ENCODE measurements around the gene CAPN9.
A peak's percentile ranks its signal among the peaks of the same experiment; 100 is the strongest.
"Not testable (repeated sequence)": the region's sequence is repeated elsewhere in the genome, so short reads cannot be mapped to it uniquely, and the experiment has no call there.

CAPN9 gene

GRCh38 chr1:230825761-230826160 lies 78.6 kb downstream of the CAPN9 start:
- DNase-seq, result no peak

GRCh38 chr1:230826166-230826875 lies 79.1 kb downstream of the CAPN9 start:
- no peak for DNase-seq

GRCh38 chr1:230827081-230827681 lies 80.0 kb downstream of the CAPN9 start:
- DNase-seq, result no peak

GRCh38 chr1:230827801-230828200 lies 80.6 kb downstream of the CAPN9 start:
- DNase-seq, result no peak

- no peak for DNase-seq
These were observed 81.2 kb downstream of the CAPN9 start for GRCh38 chr1:230828421-230828820.

- DNase-seq, result no peak
These were observed 84.6 kb downstream of the CAPN9 start for GRCh38 chr1:230831771-230832170.

GRCh38 chr1:230832476-230832875 lies 85.3 kb downstream of the CAPN9 start:
- DNase-seq, result no peak

GRCh38 chr1:230833511-230833910 lies 86.3 kb downstream of the CAPN9 start:
- DNase-seq, result no peak

- DNase-seq, result peak in 1 of 2 donors; percentile 6
These were observed 87.1 kb downstream of the CAPN9 start for GRCh38 chr1:230834292-230834691.

- DNase-seq, result no peak
These were observed 89.2 kb downstream of the CAPN9 start for GRCh38 chr1:230836347-230836746.

- DNase-seq, result no peak
These were observed 89.6 kb downstream of the CAPN9 start for GRCh38 chr1:230836793-230837192.

GRCh38 chr1:230839173-230839572 lies 92.0 kb downstream of the CAPN9 start:
- DNase-seq, result no peak

GRCh38 chr1:230842801-230843200 lies 95.6 kb downstream of the CAPN9 start:
- no peak for DNase-seq

GRCh38 chr1:230843503-230844309 lies 96.5 kb downstream of the CAPN9 start:
- no peak for DNase-seq

GRCh38 chr1:230844561-230844960 lies 97.4 kb downstream of the CAPN9 start:
- no peak for DNase-seq

- not testable (repeated sequence) for DNase-seq
These were observed 98.0 kb downstream of the CAPN9 start for GRCh38 chr1:230845184-230845583.

GRCh38 chr1:230848235-230848634 lies 101.0 kb downstream of the CAPN9 start:
- DNase-seq, result no peak

GRCh38 chr1:230849451-230850224 lies 102.5 kb downstream of the CAPN9 start:
- DNase-seq, result no peak

GRCh38 chr1:230850547-230850946 lies 103.4 kb downstream of the CAPN9 start:
- DNase-seq, result no peak

GRCh38 chr1:230851291-230851691 lies 104.1 kb downstream of the CAPN9 start:
- no peak for DNase-seq

Data from stimulated activated CD4-positive, alpha-beta T cell treated with anti-CD3 and anti-CD28 coated beads, Interleukin-2, amount 100 ng/mL, for 24 hours (primary cell).